GM19043 (cell line): ENCODE data around the gene SLC38A1.
A peak's percentile ranks its signal among the peaks of the same experiment; 100 is the strongest.
"Not testable (repeated sequence)": the region's sequence is repeated elsewhere in the genome, so short reads cannot be mapped to it uniquely, and the experiment has no call there.

Source experiments
- ATAC-seq: cut with Tn5 transposase; IDR thresholded peaks from one replicate; pipeline ENCODE4 v1.9.1; 2021; ENCODE audit warnings: low read depth; ENCODE audit not compliant: unreplicated experiment

SLC38A1 gene

GRCh38 chr12:46177025-46177424, 91.8 kb downstream of the SLC38A1 start:
- ATAC-seq = no peak

GRCh38 chr12:46174919-46175318, 93.9 kb downstream of the SLC38A1 start:
- no peak for ATAC-seq

GRCh38 chr12:46174061-46174662, 94.7 kb downstream of the SLC38A1 start:
- ATAC-seq = peak; percentile 41

- no peak for ATAC-seq
Observed at GRCh38 chr12:46168426-46168825, 100.4 kb downstream of the SLC38A1 start.

DNA sequence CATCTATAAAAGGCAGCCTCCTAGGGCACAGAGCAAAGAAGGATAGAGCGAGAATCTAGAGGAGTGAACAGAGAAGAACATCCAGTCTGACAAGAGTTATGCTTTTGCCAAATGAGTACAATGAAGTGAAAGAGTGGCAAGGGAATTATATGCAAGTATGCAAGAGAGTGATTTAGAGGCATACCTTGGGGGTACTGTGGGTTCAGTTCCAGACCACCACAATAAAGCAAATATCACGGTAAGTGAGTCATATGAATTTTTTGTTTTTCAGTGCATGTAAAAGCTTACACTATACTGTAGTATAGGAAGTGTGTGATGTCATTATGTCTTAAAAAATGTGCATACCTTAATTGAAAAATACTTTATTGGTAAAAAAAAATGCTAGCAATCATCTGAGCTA, 101.4 kb downstream of the SLC38A1 start:
- ATAC-seq = no peak

- ATAC-seq = no peak
Observed at GRCh38 chr12:46165191-46165590, 103.7 kb downstream of the SLC38A1 start.

DNA sequence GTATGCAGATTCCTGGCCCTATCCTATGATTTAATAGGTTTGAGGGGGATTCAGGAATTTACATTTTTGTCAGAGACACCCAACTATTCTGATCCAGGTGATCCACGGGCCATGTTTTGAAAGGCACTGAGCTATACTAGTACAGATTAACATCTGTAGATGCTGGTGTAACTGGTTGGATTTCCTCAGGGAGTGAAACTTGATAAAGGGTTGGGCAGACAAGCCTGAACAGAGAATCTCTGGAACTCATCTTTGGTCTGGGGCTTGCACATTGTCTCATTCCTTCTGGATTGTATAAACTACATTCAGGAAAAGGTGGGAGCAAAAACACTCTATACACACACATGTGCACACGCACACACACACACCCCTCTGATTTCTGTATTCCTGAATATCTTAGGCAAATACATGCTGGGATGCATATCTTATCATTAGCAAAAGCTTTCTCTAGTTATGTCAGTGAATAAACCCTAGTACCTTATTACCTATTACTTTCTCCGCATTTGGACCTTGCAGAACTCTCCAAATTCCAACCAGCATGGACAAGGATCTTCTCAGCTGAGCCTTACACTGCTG, 104.6 kb downstream of the SLC38A1 start:
- no peak for ATAC-seq

GRCh38 chr12:46162549-46163076, 106.2 kb downstream of the SLC38A1 start:
- ATAC-seq = not testable (repeated sequence)

DNA sequence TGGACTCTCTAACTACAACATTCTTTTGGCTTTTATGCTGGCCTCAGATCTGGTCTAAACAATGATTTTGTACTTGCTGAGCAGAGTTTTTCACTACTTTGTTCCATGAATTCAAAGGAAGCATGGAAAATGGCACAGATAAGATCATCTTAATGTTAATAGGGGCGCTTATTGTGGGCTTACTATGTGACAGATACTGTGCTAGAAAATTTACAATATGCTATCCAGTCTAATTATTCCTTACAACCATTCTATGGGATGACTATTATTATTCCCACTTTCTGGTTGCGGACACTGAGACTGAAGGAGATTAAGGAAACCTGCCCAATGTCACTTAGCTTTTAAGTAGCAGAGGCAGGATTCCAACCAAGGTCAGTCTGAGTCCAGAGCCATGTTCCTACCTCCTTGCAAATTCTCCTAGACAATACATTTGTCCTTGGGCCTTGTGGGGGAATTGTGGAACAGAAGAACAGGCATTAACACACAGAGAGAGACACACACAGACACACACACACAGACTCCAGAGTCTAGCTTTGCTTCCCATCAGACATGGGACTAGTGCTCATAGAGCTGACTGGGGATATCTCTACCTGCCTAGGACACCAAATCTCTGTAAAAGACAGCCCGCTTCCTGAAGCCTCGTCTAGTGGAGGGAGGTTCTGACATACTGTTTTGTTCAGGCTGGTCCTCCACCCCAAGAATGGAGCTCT, 107.7 kb downstream of the SLC38A1 start:
- no peak for ATAC-seq

DNA sequence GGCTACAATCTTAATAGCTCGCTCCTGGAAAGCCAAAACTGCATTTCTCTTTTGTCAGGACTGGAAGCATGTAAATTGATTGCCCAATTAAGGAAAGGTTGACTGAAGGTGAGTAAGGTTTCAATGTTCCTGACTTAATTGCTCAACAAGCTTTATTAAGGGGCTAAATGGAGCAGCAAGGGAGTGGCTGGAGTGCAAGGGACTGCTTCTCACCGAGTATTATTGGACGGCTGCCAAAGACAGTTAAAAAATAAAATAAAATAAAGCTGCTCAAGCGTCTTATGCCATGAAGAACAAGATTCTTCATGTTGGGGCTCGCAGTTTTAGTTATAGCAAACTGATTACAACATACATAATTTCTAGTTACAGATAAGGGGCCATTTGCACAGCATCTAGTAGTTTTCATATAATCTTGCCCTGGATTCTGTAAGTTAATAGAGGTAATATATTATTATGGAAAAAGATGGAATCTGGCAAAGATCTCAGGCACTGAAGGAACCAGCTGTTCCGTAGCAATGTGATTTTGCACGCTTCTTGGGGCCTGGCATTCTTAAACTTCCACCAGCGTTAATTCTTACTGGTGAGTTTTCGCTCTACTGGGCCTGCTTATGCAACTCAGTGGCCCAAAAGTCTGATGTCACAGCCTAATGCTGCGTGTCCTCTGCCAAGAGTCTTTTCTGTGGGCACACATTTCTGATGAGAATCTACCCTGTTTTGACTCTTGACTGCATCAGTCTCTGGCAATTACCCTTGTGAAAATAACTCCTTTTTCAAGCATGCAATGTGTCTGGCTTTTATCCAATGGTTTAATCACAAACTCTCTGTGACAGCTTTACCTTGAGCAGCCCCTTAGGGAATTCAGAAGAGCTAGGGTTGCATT, 108.5 kb downstream of the SLC38A1 start:
- ATAC-seq = no peak

DNA sequence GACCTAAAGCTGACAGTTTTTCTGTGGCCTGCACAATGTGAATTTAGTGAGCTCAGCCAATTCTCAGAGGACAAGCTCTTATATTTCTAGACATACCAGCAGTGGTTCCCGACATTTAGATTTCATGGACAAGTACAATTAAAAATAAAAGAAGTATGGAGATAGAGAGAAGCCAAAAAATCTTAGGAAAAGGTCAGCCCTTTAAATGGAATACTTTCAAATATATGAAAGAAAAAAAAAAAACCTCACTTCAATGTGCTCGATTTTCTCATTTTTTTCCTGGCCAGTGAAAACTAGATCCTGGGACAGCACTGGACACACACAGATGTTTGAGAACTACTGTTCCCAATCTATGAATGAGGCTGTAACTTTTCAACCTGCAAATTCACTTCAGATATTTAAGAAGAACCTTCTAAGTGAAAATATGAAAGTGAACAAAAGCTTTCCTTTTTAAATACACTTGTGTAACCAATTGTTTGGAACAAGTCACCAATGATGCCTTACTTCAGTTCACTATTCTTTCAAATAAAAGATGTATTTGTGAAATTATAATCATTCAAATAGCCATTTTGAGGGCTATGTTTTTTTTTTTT, 109.4 kb downstream of the SLC38A1 start:
- ATAC-seq = no peak

DNA sequence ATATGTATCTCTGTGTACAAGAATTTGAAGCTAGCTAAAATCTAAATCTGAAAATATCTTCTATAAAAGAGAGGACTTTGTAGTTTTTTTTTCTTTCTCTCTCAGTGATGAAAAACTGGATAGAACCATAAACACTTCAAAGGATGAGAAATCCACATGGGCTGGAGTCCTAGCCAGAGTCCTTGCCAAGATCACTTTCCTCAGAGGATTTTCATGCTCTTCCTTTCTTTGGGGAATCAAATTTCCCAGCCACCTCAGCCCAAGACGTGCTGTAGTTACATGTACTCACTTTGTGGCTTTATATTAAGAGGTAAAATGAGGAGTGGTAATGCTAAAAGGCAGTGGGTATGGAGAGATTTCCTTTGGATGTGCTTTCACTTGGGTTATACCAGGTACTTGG, 110.3 kb downstream of the SLC38A1 start:
- ATAC-seq = no peak

GRCh38 chr12:46154221-46154985, 114.4 kb downstream of the SLC38A1 start:
- ATAC-seq = no peak

DNA sequence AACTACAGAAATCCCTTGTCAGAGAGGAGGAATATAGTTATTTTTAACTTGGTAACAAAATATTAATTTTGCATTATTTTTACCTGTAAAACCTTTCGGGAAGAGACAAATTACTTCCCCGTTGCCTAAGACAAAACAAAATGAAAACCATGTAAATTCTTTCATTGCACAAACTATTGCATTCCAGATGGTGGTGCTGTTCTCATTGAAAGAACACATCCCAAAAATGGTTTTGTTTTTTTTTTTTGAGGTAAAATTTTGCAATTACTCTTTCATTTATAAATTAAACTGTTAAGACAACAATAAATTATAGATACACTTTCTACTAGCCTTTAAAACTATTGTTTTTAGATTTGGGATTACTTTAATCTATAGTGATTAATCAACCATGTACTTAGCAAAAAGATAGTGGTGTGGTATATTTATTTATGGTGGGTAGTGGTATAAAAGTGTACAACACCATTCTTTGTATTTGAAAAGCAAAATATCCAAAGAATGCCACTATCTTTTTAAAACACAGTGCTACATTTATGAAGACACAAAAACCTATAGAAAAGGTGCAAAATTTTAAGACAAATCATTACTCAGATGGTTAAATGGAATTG, 115.5 kb downstream of the SLC38A1 start:
- ATAC-seq = no peak

DNA sequence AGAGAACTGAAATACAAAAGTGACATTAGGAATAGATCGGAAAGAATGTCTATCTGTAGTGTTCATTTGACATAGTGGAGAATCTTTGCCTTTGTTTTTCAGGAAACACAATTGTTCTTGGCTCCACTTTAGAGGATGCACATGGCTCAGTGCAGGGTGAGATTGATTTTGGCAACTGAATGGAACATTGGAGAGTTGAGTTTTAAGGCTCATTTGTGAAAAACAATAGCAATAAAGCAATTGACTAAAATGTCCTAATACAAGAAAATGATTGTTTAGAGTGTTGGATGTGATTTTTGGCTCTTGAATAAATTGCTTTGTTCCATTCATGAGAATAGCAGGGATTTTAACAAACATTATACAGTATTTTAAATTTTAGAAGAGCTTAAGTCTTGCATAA, 116.4 kb downstream of the SLC38A1 start:
- ATAC-seq = no peak

GRCh38 chr12:46150735-46151134, 118.1 kb downstream of the SLC38A1 start:
- ATAC-seq = no peak

DNA sequence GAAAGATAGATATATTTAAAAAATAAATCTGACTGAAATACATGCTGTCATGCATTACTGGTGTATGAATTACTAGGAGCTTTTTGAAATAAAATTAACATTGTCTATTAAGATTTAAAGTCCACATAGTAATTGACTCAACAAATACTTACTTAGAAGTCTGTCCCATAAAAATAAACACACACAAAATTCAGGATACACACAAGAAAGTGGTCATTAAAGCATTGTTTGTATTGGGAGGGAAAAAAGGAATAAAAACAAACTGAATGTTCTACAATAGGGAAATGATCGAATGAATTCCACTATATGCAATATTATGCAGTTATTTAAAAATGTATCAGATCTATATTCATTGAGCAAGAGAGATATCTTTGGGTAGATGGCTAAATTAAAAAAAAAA, 118.9 kb downstream of the SLC38A1 start:
- ATAC-seq = no peak

- no peak for ATAC-seq
Observed at GRCh38 chr12:46149079-46149464, 119.8 kb downstream of the SLC38A1 start.

GRCh38 chr12:46148327-46149078, 120.3 kb downstream of the SLC38A1 start:
- no peak for ATAC-seq
